Measurements from ENCODE around the gene COL7A1.

The COL7A1 gene

GRCh38 chr3:48562367-48563095, 32.6 kb downstream of the COL7A1 start:
- H3K27ac ChIP-seq (replicated peaks; ENCODE audit: low read length), result peak overlapping the region; percentile 7
- H3K4me1 ChIP-seq (ENCODE audit: control insufficient read depth in 2 of 2, insufficient read depth in 1 of 2, low read depth in 1 of 2, low read length in 2 of 2), result peaks cover 34 to 43% of the 10 kb centered on the region in 2 donors
- H3K9ac ChIP-seq (ENCODE audit: low read depth, low read length, poor library complexity), result no peak overlapping the region
- peak overlapping the region; percentile 96 for H2BK15ac ChIP-seq (ENCODE audit: low read length)
- H2BK12ac ChIP-seq (ENCODE audit: low read length), result peak overlapping the region; percentile 1
- peak overlapping the region; percentile 66 for H4K8ac ChIP-seq (ENCODE audit: low read depth, low read length)
- peak overlapping the region; percentile 49 for H2BK5ac ChIP-seq (ENCODE audit: low read length)
- peak overlapping the region; percentile 86 for H3K18ac ChIP-seq (ENCODE audit: low read length)
- H2BK120ac ChIP-seq (ENCODE audit: low read depth, low read length), result peak overlapping the region; percentile 24
- peak overlapping the region; percentile 67 for H2AFZ ChIP-seq (ENCODE audit: low read length)
- peak overlapping the region; percentile 39 for H3K14ac ChIP-seq (ENCODE audit: low read length)
- no peaks in the 10 kb centered on the region for H3K9me3 ChIP-seq (replicated peaks in 1 of 2; ENCODE audit: control insufficient read depth in 2 of 2, insufficient read depth in 1 of 2, low read depth in 1 of 2, low read length in 2 of 2)
- no peaks in the 10 kb centered on the region for H3K27me3 ChIP-seq (ENCODE audit: control insufficient read depth in 3 of 3, insufficient read depth in 3 of 3, low read depth in 1 of 3, low read length in 3 of 3)
- peak overlapping the region; percentile 61 for H3K4ac ChIP-seq (ENCODE audit: low read length)
- H4K91ac ChIP-seq (ENCODE audit: low read depth, low read length, poor library complexity), result no peak overlapping the region
- no peak overlapping the region for H3K4me2 ChIP-seq (ENCODE audit: insufficient read depth, low read length, poor library complexity, severe bottlenecking)
- no peak for DNase-seq (ENCODE audit: low spot score)
- no CpG with 5 or more reads among the region's 20 CpGs for WGBS, 2 donors (ENCODE audit: extremely low coverage in 2 of 2, insufficient read length in 2 of 2, insufficient replicate concordance in 1 of 2)
- peaks cover 0 to 2% of the 10 kb centered on the region in 2 donors for H3K36me3 ChIP-seq (replicated peaks in 1 of 2; ENCODE audit: control insufficient read depth in 2 of 2, insufficient read depth in 2 of 2, low read length in 2 of 2)
- H3K79me1 ChIP-seq (ENCODE audit: low read depth, low read length), result no peaks in the 10 kb centered on the region
- H3K23ac ChIP-seq (ENCODE audit: low read depth, low read length, poor library complexity), result peak overlapping the region; percentile 39
- peak overlapping the region; percentile 97 for H2AK5ac ChIP-seq (ENCODE audit: low read depth, low read length)
- H3K4me3 ChIP-seq (ENCODE audit: low read length in 2 of 2), result no peak overlapping the region

GRCh38 chr3:48561045-48561736, 33.9 kb downstream of the COL7A1 start:
- no peak overlapping the region for H3K4ac ChIP-seq (ENCODE audit: low read length)
- peak overlapping the region; percentile 80 for H3K18ac ChIP-seq (ENCODE audit: low read length)
- peak overlapping the region; percentile 76 for H3K9ac ChIP-seq (ENCODE audit: low read depth, low read length, poor library complexity)
- no peaks in the 10 kb centered on the region for H3K9me3 ChIP-seq (replicated peaks in 1 of 2; ENCODE audit: control insufficient read depth in 2 of 2, insufficient read depth in 1 of 2, low read depth in 1 of 2, low read length in 2 of 2)
- peak overlapping the region; percentile 52 for H4K8ac ChIP-seq (ENCODE audit: low read depth, low read length)
- no peak overlapping the region for H2BK12ac ChIP-seq (ENCODE audit: low read length)
- peaks cover 0 to 2% of the 10 kb centered on the region in 2 donors for H3K36me3 ChIP-seq (replicated peaks in 1 of 2; ENCODE audit: control insufficient read depth in 2 of 2, insufficient read depth in 2 of 2, low read length in 2 of 2)
- H3K4me1 ChIP-seq (ENCODE audit: control insufficient read depth in 2 of 2, insufficient read depth in 1 of 2, low read depth in 1 of 2, low read length in 2 of 2), result peaks cover 34 to 46% of the 10 kb centered on the region in 2 donors
- H4K91ac ChIP-seq (ENCODE audit: low read depth, low read length, poor library complexity), result no peak overlapping the region
- no peaks in the 10 kb centered on the region for H3K27me3 ChIP-seq (ENCODE audit: control insufficient read depth in 3 of 3, insufficient read depth in 3 of 3, low read depth in 1 of 3, low read length in 3 of 3)
- WGBS, 2 donors (ENCODE audit: extremely low coverage in 2 of 2, insufficient read length in 2 of 2, insufficient replicate concordance in 1 of 2), result no CpG with 5 or more reads among the region's 21 CpGs
- peak overlapping the region; percentile 45 for H3K4me2 ChIP-seq (ENCODE audit: insufficient read depth, low read length, poor library complexity, severe bottlenecking)
- H3K23ac ChIP-seq (ENCODE audit: low read depth, low read length, poor library complexity), result peak overlapping the region; percentile 22
- peak overlapping the region; percentile 5 for H3K14ac ChIP-seq (ENCODE audit: low read length)
- peak overlapping the region in 1 of 2 donors; percentile 0 for H3K4me3 ChIP-seq (ENCODE audit: low read length in 2 of 2)
- H2BK15ac ChIP-seq (ENCODE audit: low read length), result peak overlapping the region; percentile 60
- H2AK5ac ChIP-seq (ENCODE audit: low read depth, low read length), result peak overlapping the region; percentile 97
- H2BK120ac ChIP-seq (ENCODE audit: low read depth, low read length), result peak overlapping the region; percentile 35
- H3K27ac ChIP-seq (replicated peaks; ENCODE audit: low read length), result peak overlapping the region; percentile 61
- H3K79me1 ChIP-seq (ENCODE audit: low read depth, low read length), result peaks cover 2% of the 10 kb centered on the region
- peak overlapping the region; percentile 78 for H2AFZ ChIP-seq (ENCODE audit: low read length)
- DNase-seq (ENCODE audit: low spot score), result peak; percentile 62
- H2BK5ac ChIP-seq (ENCODE audit: low read length), result peak overlapping the region; percentile 83

- Histone ChIP-seq H3K14ac (ENCODE audit: low read length) (no peak overlapping the region), H2BK15ac (ENCODE audit: low read length) (peak overlapping the region; percentile 60), H2AFZ (ENCODE audit: low read length) (peak overlapping the region; percentile 78), H4K8ac (ENCODE audit: low read depth, low read length) (no peak overlapping the region), H3K79me1 (ENCODE audit: low read depth, low read length) (peaks cover 2% of the 10 kb centered on the region), H2AK5ac (ENCODE audit: low read depth, low read length) (peak overlapping the region; percentile 97), H3K4me2 (ENCODE audit: insufficient read depth, low read length, poor library complexity, severe bottlenecking) (peak overlapping the region; percentile 45), H2BK120ac (ENCODE audit: low read depth, low read length) (no peak overlapping the region), H3K9me3 (replicated peaks in 1 of 2; ENCODE audit: control insufficient read depth in 2 of 2, insufficient read depth in 1 of 2, low read depth in 1 of 2, low read length in 2 of 2) (no peaks in the 10 kb centered on the region), H3K18ac (ENCODE audit: low read length) (peak overlapping the region; percentile 76), H3K4me3 (ENCODE audit: low read length in 2 of 2) (no peak overlapping the region), H2BK12ac (ENCODE audit: low read length) (no peak overlapping the region), H3K36me3 (replicated peaks in 1 of 2; ENCODE audit: control insufficient read depth in 2 of 2, insufficient read depth in 2 of 2, low read length in 2 of 2) (peaks cover 0 to 2% of the 10 kb centered on the region in 2 donors), H3K23ac (ENCODE audit: low read depth, low read length, poor library complexity) (no peak overlapping the region), H2BK5ac (ENCODE audit: low read length) (peak overlapping the region; percentile 83), H3K27me3 (ENCODE audit: control insufficient read depth in 3 of 3, insufficient read depth in 3 of 3, low read depth in 1 of 3, low read length in 3 of 3) (no peaks in the 10 kb centered on the region), H4K91ac (ENCODE audit: low read depth, low read length, poor library complexity) (no peak overlapping the region), H3K4me1 (ENCODE audit: control insufficient read depth in 2 of 2, insufficient read depth in 1 of 2, low read depth in 1 of 2, low read length in 2 of 2) (peaks cover 38 to 51% of the 10 kb centered on the region in 2 donors), H3K27ac (replicated peaks; ENCODE audit: low read length) (peak overlapping the region; percentile 2), H3K9ac (ENCODE audit: low read depth, low read length, poor library complexity) (peak overlapping the region; percentile 76), H3K4ac (ENCODE audit: low read length) (no peak overlapping the region)
- DNase-seq (ENCODE audit: low spot score), result no peak
- no CpG with 5 or more reads among the region's 5 CpGs for WGBS, 2 donors (ENCODE audit: extremely low coverage in 2 of 2, insufficient read length in 2 of 2, insufficient replicate concordance in 1 of 2)
These were observed 34.5 kb downstream of the COL7A1 start for GRCh38 chr3:48560648-48561018.
